ENCODE data around the gene ZBTB42.

The ZBTB42 gene

GRCh38 chr14:104821229-104821945, 20.5 kb downstream of the ZBTB42 start:
- H3K27ac ChIP-seq = no peak overlapping the region
- TF ChIP-seq ZFX (IDR thresholded peaks at IDR 0.05) = no peak

- TF ChIP-seq CTCF (conservative IDR thresholded peaks at IDR 0.05) = no peak
- TF ChIP-seq ZFX (IDR thresholded peaks at IDR 0.05) = no peak
- H3K27ac ChIP-seq = no peak overlapping the region
Observed at GRCh38 chr14:104821971-104822608, 21.2 kb downstream of the ZBTB42 start.

GRCh38 chr14:104822821-104823615, 22.1 kb downstream of the ZBTB42 start:
- TF ChIP-seq CTCF (conservative IDR thresholded peaks at IDR 0.05) = no peak
- TF ChIP-seq ZFX (IDR thresholded peaks at IDR 0.05) = no peak
- H3K27ac ChIP-seq = no peak overlapping the region

GRCh38 chr14:104824353-104824997, 23.6 kb downstream of the ZBTB42 start:
- no peak overlapping the region for H3K27ac ChIP-seq
- no peak for TF ChIP-seq CTCF (conservative IDR thresholded peaks at IDR 0.05)
- no peak for TF ChIP-seq ZFX (IDR thresholded peaks at IDR 0.05)

- TF ChIP-seq ZFX (IDR thresholded peaks at IDR 0.05) = no peak
- TF ChIP-seq CTCF (conservative IDR thresholded peaks at IDR 0.05) = peak; percentile 97
- peak overlapping the region; percentile 20; the same call in 1 of the 2 replicates for H3K27ac ChIP-seq
Observed at GRCh38 chr14:104826189-104826860, 25.4 kb downstream of the ZBTB42 start.

GRCh38 chr14:104826861-104827176, 25.9 kb downstream of the ZBTB42 start:
- TF ChIP-seq ZFX (IDR thresholded peaks at IDR 0.05) (no peak), CTCF (conservative IDR thresholded peaks at IDR 0.05) (no peak)
- peak overlapping the region; percentile 1; the same call in 1 of the 2 replicates for H3K27ac ChIP-seq
